ENCODE measurements around the gene ATP8B3. TPM values are rescaled to one million over a fixed set of nuclear protein-coding genes. Genes with fewer than 3 reads are reported as not detected.

ATP8B3 gene
- total and polyA plus RNA-seq, 9 of the 15 experiments (the other 6 are each of a cell fraction or from before 2014, with no cell fraction given): 1.2 to 12.3 (median 3.8) TPM

- TF ChIP-seq ZC3H4 (CRISPR knock-in tag; IDR thresholded peaks at IDR 0.05; ENCODE audit: borderline replicate concordance) (no peak), ZNF512 (tag; IDR thresholded peaks at IDR 0.05) (0 out of 2 replicates have a peak, but pooled peaks have one; percentile 61), MTF1 (CRISPR knock-in tag; IDR thresholded peaks at IDR 0.05; ENCODE audit: borderline replicate concordance) (no peak), NCOA4 (IDR thresholded peaks at IDR 0.05; ENCODE audit: partially characterized antibody) (no peak), CUX1 (CRISPR knock-in tag; IDR thresholded peaks at IDR 0.05) (no peak), HNRNPH1 (optimal IDR thresholded peaks at IDR 0.05; ENCODE audit: low read depth, low read length) (no peak), NKRF (IDR thresholded peaks at IDR 0.05; ENCODE audit: borderline replicate concordance) (no peak), DDX20 (tag; IDR thresholded peaks at IDR 0.05; ENCODE audit: low read depth) (no peak), XRCC3 (IDR thresholded peaks at IDR 0.05) (no peak), OTX1 (CRISPR knock-in tag; IDR thresholded peaks at IDR 0.05) (no peak), ZNF785 (CRISPR knock-in tag; IDR thresholded peaks at IDR 0.05) (no peak), POLR2AphosphoS2 (IDR thresholded peaks at IDR 0.05; ENCODE audit: low read length) (no peak)
These were observed 54.4 kb downstream of the ATP8B3 start (continued) for GRCh38 chr19:1757468-1758230.
